HG03469 (cell line): ENCODE data around the gene RASD1.

Source experiments
- ATAC-seq: cut with Tn5 transposase; IDR thresholded peaks from one replicate; pipeline ENCODE4 v1.9.1; 2021; ENCODE audit warnings: mild to moderate bottlenecking, moderate library complexity, moderate number of reproducible peaks; ENCODE audit not compliant: unreplicated experiment

Gene RASD1

DNA sequence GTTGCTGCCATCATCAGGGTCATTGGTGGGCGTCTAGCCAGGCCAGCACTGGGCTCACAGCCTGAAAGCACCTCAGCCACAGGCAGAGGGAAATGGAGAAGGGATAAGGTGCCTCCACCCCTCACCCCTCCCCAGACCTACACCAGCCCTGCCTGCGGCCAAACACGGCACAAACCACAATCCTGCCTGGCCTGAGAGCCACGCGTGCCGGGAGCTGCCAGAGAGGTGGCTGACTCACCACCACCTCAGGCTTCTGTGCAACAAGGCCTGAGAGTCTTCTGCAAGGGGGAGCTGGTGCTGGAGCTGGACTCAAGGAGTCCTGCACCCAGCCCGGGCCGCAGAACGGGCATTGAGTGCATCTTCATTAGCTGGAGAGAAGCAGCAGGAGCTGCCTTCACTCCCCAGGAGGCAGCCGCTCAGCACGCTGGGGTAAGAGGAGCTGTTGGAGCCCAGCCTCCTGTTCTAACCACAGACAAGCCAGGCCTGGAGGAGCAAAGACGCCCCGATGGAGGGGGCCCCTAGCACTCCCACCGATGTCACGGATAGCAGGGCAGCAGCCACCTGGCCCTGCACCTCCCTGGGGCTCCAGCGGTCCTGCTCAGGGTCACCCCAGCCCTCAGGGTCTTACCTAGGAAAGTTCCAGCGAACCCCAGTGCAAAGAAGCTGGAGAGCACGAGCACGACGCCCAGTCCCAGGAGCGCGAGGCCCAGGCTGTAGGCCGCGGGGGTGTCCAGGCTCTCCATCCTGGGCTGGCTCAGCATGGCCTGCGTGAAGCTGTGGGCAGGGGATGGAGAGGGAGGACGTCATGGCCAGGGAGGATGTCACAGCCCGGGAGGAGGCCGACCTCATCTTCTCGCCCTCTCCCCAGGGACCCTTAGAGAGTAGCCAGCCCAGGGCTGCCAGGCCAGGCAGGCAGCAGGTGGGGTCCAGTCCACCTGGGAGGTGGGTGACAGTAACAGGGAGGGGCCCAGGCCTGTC lies 16.0 kb upstream of the RASD1 start:
- ATAC-seq, result no peak

DNA sequence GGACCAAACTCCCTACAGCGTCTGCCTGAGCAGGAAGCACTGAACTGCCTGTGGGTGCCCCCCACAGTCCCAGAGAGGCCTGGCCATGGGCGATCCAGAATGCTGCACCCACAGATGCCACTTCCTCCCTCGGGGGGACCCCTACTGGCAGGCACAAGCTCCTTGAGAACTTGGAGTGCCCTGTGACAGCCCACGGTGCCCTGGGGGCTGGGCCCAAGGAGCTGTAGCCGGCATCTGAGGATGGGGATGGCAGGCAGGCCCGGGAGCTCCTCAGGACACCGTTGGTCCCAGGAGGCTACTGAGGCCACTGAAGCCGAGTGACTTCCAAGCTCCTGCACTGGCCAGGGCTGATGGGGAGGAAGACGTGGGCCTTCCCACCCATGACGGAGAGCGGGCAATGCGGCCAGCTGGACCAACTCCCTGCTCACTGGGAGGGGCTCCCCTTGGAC lies 15.1 kb upstream of the RASD1 start:
- no peak for ATAC-seq

- no peak for ATAC-seq
Observed at GRCh38 chr17:17510456-17511292, 14.5 kb upstream of the RASD1 start.

DNA sequence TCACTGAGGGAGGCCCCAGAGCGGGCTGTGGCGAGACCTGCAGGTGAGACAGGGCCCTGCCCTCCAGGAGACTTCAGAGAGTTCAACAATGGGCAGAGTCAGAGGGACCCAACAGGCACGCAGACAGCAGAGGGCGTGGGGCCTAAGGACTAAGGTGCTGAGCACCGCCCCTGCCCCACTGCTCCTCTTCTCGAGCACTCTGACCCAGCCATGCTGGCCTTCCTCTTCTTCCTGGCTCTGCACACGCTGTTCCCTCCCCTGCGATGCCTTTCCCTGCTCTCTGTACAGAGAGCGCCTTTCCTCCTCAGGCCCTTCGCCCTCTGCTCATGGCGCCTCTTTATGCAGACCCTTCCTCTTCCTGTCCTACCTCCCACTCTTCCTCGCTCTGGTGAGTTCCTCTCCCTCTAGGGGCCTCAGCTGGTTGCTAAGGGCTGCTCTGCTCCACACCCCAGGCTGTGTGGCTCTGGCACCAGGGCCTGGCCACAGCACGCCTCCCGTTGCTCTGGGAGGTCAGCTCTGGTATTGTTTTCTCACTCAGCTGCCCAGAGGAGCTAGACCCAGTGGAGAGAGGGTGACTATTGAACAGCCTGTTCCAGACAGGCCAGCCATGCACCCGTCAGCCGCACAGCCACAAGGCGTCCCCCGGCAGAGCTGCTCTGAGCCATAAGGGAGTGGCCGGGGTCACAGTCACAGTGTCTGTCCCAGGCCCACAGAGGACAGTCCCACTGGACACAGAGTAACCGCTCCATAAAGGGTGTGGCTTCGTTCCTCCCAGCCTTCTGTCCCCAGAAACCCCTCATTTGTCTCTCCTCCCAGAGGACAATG lies 13.6 kb upstream of the RASD1 start:
- ATAC-seq, result no peak

GRCh38 chr17:17508646-17509591 lies 12.7 kb upstream of the RASD1 start:
- no peak for ATAC-seq

DNA sequence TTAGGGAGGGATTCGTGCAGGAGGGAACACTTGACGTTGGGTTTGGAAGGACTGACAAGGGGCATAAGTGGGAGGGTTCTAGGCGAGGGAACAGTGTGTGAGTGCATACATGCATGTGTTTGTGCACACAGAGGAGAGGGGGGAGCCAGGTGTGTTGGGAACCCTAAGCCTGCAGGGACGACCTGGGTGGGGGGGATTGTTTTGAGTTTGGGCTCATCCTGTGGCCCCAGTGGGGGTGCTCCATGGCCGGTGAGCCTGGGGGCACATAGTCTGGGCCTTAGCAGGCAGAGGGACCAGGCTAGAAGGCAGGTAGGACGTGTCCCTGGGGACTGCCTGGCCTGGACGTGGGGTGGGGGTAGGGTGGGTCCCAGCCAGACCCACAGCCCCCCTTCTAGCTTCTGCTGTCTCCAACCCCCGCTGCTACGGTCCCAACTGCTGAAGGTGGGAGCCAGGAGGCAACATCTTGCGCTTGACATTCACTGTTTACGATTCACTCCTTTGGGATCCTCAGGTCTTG lies 11.9 kb upstream of the RASD1 start:
- ATAC-seq, result no peak

DNA sequence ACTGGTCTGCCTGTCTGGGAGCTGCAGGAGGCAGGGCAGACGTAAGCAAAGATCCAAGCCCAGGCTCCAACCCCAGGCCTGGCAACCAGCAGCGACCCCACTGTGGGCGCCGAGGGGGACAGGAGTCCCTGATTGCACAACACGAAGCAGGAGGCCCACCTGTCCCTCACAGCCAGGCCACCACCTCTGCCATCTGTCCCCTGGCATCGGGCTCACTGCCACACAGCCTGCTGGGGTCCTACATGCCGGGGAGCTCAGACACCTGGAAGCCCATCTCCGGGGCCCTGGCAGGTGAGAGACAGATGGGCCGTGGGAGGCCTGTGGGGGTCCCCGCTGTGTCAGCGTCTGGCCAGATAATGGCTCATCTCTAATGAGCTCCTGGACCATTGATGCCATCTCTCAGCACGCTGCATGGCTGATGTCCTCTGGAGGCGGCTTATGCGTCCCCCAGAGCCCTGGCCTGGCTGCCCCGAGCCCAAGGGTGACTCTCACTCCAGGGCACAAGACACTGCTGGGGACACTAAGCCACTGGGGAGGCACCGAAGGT lies 11.3 kb upstream of the RASD1 start:
- ATAC-seq, result no peak

GRCh38 chr17:17506893-17507464 lies 10.8 kb upstream of the RASD1 start:
- no peak for ATAC-seq

DNA sequence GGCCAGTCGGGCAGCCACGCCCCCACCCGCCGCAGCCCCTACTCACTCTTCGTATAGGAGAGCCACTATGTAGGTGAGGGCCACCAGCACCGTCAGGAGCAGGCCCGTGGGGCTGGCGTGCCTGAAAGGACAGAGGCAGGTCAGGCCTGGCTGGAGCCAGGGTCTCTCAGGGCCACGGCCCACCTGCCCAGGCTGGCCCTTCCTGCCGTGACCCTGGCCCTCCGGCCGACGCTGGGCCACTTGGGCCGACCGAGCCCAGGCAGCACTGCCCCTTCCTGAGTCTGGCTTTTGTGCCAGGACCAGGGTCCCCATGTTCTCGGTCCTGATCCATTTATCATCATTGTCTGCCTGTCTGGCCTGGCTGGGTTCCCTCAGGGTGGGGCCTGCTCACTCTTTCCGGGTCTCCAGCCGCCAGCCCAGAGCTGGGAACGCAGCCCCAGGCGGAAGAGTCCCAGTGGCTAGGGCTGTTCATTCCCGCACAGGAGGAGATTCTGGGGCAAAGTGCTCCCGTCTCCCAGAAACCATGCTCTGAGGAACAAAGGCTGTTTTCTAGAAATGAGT lies 10.1 kb upstream of the RASD1 start:
- no peak for ATAC-seq

DNA sequence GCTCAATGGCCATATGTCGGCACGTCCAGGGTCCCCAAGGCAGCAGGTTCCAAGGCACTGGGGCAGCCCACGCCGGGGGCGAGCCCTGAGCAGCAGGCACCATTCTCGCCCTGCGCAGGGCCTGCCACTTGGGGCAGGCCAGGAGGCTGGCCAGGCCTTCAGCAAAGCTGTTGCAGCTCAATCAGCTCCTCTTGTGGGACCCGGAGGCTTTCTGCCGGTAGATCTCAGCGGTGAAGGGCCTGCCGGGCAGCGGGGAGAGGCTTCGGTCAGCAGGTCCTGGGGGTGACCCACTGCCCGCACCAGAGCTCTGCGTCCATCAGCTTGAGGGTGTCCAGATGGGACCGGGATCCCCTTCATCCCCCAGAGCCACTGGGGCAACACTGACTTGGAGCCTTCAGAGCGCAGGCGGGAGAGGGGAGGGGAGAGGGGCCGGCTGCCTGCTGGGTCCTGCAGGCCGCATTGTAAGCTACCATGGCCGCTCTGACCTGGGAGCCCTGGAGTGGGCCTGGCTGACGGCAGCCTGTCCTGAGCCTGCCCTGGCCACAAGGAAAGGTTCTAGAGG lies 9.5 kb upstream of the RASD1 start:
- no peak for ATAC-seq

DNA sequence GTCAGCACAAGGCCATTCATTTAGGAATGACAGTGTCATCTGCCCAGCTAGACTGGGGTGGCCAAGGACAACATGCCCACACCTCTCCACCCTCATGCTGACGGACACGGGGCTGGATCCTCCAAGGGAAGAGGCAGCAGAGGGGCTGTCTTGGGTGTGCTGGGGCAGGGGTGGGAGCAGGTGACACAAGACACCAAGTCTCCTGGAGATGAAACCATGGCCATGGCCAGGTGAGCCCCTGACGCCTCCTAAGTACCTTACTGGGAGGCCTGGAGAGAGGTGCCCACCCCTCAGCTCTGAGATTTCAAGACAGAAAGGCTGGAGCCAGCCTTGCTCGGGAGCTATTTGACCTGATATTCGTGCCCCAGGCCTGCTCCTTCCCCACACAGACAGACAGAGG lies 9.0 kb upstream of the RASD1 start:
- no peak for ATAC-seq

DNA sequence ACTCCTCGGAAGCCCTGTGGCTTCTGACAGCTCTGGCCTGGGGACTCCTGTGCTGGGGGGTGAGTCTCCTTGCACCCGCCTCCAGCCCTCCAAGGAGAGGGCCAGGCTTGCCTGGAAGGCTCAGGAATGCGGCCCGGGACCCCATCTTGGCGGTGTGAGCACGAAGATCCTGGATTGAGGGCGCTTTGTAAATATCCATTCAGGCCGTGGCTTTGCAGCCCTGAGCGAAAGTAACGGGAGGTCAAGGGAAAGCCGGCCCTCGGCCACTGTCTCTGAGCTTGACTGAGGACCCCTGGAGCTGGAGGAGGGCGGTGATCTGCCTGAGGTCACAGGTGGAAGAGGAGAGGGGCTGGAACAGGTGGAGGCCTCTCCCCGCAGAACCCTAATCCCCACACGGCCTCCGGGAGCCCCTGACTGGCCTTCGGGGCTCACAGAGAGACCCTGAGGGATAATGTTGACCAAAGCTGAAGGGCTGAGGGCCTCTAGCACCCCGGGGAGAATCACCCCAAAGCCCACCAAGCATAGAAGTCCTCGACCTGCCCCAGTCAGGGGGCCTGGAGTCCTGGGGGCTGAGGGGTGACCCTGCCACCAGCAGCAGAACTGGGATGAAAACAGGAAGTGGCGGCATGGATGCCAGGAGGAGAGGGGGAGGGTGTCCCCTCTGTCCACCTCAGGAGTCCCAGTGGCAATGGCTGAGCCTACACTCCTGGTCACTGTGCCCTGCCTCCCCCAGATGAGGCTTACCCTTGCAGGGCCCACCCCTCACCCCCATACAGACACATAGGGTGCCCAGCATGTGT lies 8.3 kb upstream of the RASD1 start:
- ATAC-seq, result no peak

- no peak for ATAC-seq
Observed at GRCh38 chr17:17503566-17504130, 7.5 kb upstream of the RASD1 start.

DNA sequence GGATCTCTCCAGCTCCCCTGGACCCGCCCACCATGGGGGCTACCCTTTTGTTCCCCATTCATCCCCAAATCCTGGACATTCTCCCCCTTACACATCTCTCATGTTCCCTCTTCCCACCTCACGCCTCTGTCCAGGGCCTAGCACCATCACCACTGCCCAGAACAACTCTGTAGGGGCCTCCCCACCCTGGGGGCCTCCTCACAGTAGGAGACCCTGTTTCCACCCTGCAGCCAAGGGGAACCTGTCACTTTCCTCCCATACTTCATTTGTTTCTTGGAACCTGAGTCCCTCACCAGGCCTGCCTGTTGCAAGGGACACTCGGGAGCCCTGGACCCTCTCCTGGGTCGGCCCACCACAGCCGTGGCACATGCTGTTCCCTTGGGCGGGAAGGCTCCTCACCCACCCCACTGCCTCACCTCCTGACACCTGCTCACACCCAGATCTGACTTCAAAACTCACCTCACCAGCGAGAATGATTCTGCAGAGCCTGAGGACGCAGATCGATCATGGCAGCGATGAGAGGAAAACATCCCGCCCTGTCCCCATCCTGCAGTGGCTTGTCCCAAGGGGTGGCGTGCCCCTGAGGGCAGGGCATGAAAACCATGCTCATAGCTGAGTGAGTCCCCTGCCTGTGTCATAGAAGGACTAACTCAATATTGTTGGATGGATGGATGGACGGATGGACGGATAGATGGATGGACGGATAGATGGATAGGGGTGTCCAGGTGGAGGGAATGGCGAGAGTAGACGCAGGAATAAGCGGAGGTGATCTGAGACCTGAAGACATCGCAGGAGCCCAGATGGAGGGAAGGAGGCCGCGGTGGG lies 6.8 kb upstream of the RASD1 start:
- ATAC-seq, result no peak

DNA sequence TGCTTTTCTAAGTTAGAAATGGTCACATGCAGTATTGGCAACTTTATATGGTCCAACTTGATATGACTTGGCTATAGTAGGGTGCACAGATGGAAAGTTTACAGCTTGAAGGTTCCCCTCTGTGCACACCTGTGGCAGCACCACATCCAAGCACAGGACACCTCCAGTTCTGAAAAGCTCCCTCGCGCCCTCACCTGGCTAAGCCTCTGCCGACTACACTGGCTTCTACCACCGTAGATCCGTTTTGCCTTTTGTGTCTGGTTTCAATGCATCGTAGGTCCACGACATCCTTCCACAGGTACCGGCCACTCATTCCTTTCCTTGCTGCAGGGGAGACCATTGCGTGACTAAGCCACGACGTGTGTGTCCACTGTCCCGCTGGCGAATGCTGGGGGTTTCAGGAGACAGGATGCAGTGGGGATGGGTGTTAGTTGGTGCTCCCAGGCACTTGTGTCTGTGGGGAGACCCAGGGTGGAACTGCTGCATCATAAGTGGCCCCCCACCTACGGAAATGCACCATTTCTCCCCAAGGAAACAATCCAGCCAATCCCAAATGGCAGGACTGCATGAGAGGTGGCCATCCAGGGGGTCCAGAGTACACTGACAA lies 4.9 kb upstream of the RASD1 start:
- no peak for ATAC-seq
